A549 treated with Mapracorat at 1 μM for 4 hours (cell line): ENCODE measurements around the gene SLC35D2. TPM values are rescaled to one million over a fixed set of nuclear protein-coding genes. Genes with fewer than 3 reads are reported as not detected.

ENCODE experiments used
- total RNA-seq: library from RNA; stranded (reverse); fragments of 200-300 nt; extraction: Qiagen RNA extraction; gene quantifications from 5 replicates; pipeline ENCODE4 v1.2.3, GENCODE V29; 2022

The SLC35D2 gene
- 16.9 to 21.9 TPM (median 20.8 TPM) in 5 replicates for total RNA-seq

GRCh38 chr9:96383165-96383942, at the start of gene SLC35D2:
Gene SLC35D2 (minus strand): TSS chr9:96383711. CDS start chr9:96383634, 77 bp downstream.

GRCh38 chr9:96418083-96418919, 34.8 kb upstream of the SLC35D2 start, which contains the start of gene ZNF367:
Gene ZNF367 (minus strand): TSS chr9:96418370. CDS start chr9:96418032, 338 bp downstream.

GRCh38 chr9:96302021-96302420, 81.5 kb downstream of the SLC35D2 start, which contains the start of gene HSD17B3:
Gene HSD17B3 (minus strand): TSS chr9:96302176. CDS start chr9:96302104, 72 bp downstream.

Other genes starting within 250 kb of the SLC35D2 start
- gene HSD17B3, start 81.5 kb downstream of the SLC35D2 start, total RNA-seq = not detected in 5 replicates
- gene ZNF367, start 34.7 kb upstream of the SLC35D2 start, total RNA-seq = 4.6 to 6.1 TPM (median 5.5 TPM) in 5 replicates
- 15.2 to 17.0 TPM (median 16.2 TPM) in 5 replicates for gene HABP4, start 66.5 kb upstream of the SLC35D2 start, total RNA-seq
- gene CDC14B, start 236.1 kb upstream of the SLC35D2 start, total RNA-seq = 9.8 to 12.9 TPM (median 12.0 TPM) in 5 replicates